K562 (cell line): ENCODE measurements around the gene OLFM4. TPM values are rescaled to one million over a fixed set of nuclear protein-coding genes. Genes with fewer than 3 reads are reported as not detected.

Experiments
- ATAC-seq: fragments of 200-7000 bp; cut with Tn5 transposase; 3 replicates; pipeline ENCODE4 v1.9.1; 2020; ENCODE audit warnings: moderate library complexity
- BruUV-seq: library from RNA; stranded (reverse); fragments of 400-500 nt; replicated peaks from 2 replicates; lab custom pipeline; 2021; lab: Mats Ljungman, UMichigan
- CTCF ChIA-PET: fragments of 300-600 bp; formaldehyde crosslinking; extraction: SDS; loops from one replicate; lab custom pipeline; 2021; ENCODE audit warnings: low intra/inter-chr PET ratio; lab: Yijun Ruan, JAX
- POLR2A ChIA-PET: fragments of 300-600, 350-650 bp; sonication (Branson Sonifier 250); formaldehyde crosslinking; extraction: SDS; loops from one replicate; lab custom pipeline; 2021; ENCODE audit warnings: antibody characterized with exemption, inconsistent platforms; lab: Yijun Ruan, JAX
- DNase-seq, 4 experiments: peaks; one replicate each; pipeline versions ENCODE4 v3.0.0 to v3.0.0-alpha.2; 2011 to 2018; ENCODE audit warnings: low spot score in 3 of 4, mixed read lengths in 3 of 4; ENCODE audit errors: extremely low read depth in 1 of 4
- FAIRE-seq: peaks from 2 replicates; lab custom pipeline; 2011; peaks lifted over from hg19 to GRCh38; lab: Jason Lieb, UNC
- H2AFZ ChIP-seq: 2 replicates; pipeline ENCODE4 v1.6.0; 2011; ENCODE audit warnings: low read depth, low read length, control low read depth, inconsistent platforms
- H3K27ac ChIP-seq: fragments of 200-600 bp; 3 replicates; pipeline ENCODE4 v1.8.0; 2011; ENCODE audit warnings: low read depth, mild to moderate bottlenecking, control low read depth, inconsistent platforms, low read length, moderate library complexity, mixed read lengths; ENCODE audit errors: extremely low read depth
- H3K27me3 ChIP-seq, 2 experiments: fragments of 300-600 bp in 1 of 2; 2 replicates in 1 of 2; 3 replicates in 1 of 2; pipeline versions ENCODE4 v1.6.0 to v1.8.0; 2011; ENCODE audit warnings: inconsistent platforms in 2 of 2, low read length in 2 of 2, mild to moderate bottlenecking in 1 of 2, mixed read lengths in 1 of 2, moderate library complexity in 1 of 2; ENCODE audit not compliant: control insufficient read depth in 2 of 2, insufficient read depth in 2 of 2
- H3K36me3 ChIP-seq: fragments of 300-600 bp; 3 replicates; pipeline ENCODE4 v1.8.0; 2011; ENCODE audit warnings: mild to moderate bottlenecking, low read length, inconsistent platforms; ENCODE audit not compliant: control insufficient read depth, insufficient read depth
- H3K4me1 ChIP-seq, 2 experiments: fragments of 200-600 bp in 1 of 2; replicated peaks in 1 of 2; 2 replicates in 1 of 2; 3 replicates in 1 of 2; pipeline versions ENCODE4 v1.5.1 to v1.8.0; 2011; ENCODE audit warnings: inconsistent platforms in 2 of 2, low read length in 2 of 2, mild to moderate bottlenecking in 1 of 2, mixed read lengths in 1 of 2, moderate library complexity in 1 of 2; ENCODE audit not compliant: control insufficient read depth in 2 of 2, insufficient read depth in 2 of 2
- H3K4me2 ChIP-seq: 2 replicates; pipeline ENCODE4 v1.6.1; 2011; ENCODE audit warnings: low read length, control low read depth, inconsistent platforms, mixed read lengths; ENCODE audit not compliant: insufficient read depth
- H3K4me3 ChIP-seq: fragments of 200-600 bp; sonication (generic), shearing (Covaris generic); 2 replicates; pipeline ENCODE4 v1.5.1; 2016; ENCODE audit warnings: control low read depth, inconsistent platforms
- H3K79me2 ChIP-seq: fragments of 200-600 bp; 3 replicates; pipeline ENCODE4 v1.8.0; 2011; ENCODE audit warnings: low read length, inconsistent platforms; ENCODE audit not compliant: control insufficient read depth, insufficient read depth
- H3K9ac ChIP-seq, 2 experiments: 2 replicates each; pipeline versions ENCODE4 v1.6.0 to v1.6.1; 2011; ENCODE audit warnings: low read depth in 2 of 2, low read length in 2 of 2, control low read depth in 1 of 2, inconsistent platforms in 1 of 2, mild to moderate bottlenecking in 1 of 2, mixed read lengths in 1 of 2; ENCODE audit not compliant: insufficient read depth in 1 of 2
- H3K9me1 ChIP-seq: one replicate; pipeline ENCODE4 v1.6.0; 2011; ENCODE audit warnings: inconsistent platforms, mild to moderate bottlenecking, low read length, moderate library complexity; ENCODE audit not compliant: control insufficient read depth, insufficient read depth
- H3K9me3 ChIP-seq: replicated peaks from 2 replicates; pipeline ENCODE4 v1.5.1; 2011; ENCODE audit warnings: low read depth, low read length, inconsistent platforms; ENCODE audit not compliant: control insufficient read depth, insufficient read depth
- H4K20me1 ChIP-seq: replicated peaks from 2 replicates; pipeline ENCODE4 v1.6.1; 2011; ENCODE audit warnings: low read length, inconsistent platforms, mixed read lengths; ENCODE audit not compliant: control insufficient read depth, insufficient read depth
- CTCF ChIP-seq, 3 experiments: IDR thresholded peaks in 2 of 3; conservative IDR thresholded peaks in 1 of 3; 2 replicates each; pipeline ENCODE4 v1.5.1; 2011 to 2012; ENCODE audit warnings: low read length in 3 of 3, mild to moderate bottlenecking in 3 of 3, control low read depth in 2 of 3, improper control_type of control experiment in 1 of 3, inconsistent platforms in 1 of 3, low read depth in 1 of 3, mixed read lengths in 1 of 3, moderate library complexity in 1 of 3; ENCODE audit not compliant: insufficient read depth in 2 of 3
- DEAF1 ChIP-seq: fragments of 450-650 bp; formaldehyde crosslinking; IDR thresholded peaks from 2 replicates; pipeline ENCODE4 v1.4.0; 2020; ENCODE audit warnings: mild to moderate bottlenecking, moderate library complexity
- KAT8 ChIP-seq: fragments of 450-650 bp; IDR thresholded peaks from 2 replicates; pipeline ENCODE4 v1.6.1; 2016; ENCODE audit warnings: low read depth, mild to moderate bottlenecking
- MAFF ChIP-seq: IDR thresholded peaks from 2 replicates; pipeline ENCODE4 v1.6.1; 2012; ENCODE audit warnings: low read length, improper control_type of control experiment
- MEF2A ChIP-seq: IDR thresholded peaks from 2 replicates; pipeline ENCODE4 v1.6.1; 2011; ENCODE audit warnings: low read depth, mild to moderate bottlenecking, low read length, moderate library complexity; ENCODE audit not compliant: control insufficient read depth
- NR3C1 ChIP-seq: sonication (generic); formaldehyde crosslinking; IDR thresholded peaks from 2 replicates; pipeline ENCODE4 v1.8.1; 2022; ENCODE audit warnings: missing genetic modification reagents
- SAP30 ChIP-seq: fragments of 200-600 bp; sonication (generic); IDR thresholded peaks from 2 replicates; pipeline ENCODE4 v1.6.1; 2012; ENCODE audit warnings: borderline replicate concordance, low read depth, mild to moderate bottlenecking, moderate library complexity, low read length, control low read depth, inconsistent platforms; ENCODE audit not compliant: insufficient read depth, poor library complexity, severe bottlenecking
- TCF7 ChIP-seq: sonication (generic); IDR thresholded peaks from 2 replicates; pipeline ENCODE4 v1.6.1; 2016; ENCODE audit warnings: antibody characterized with exemption, borderline replicate concordance
- ZNF277 ChIP-seq: fragments of 250-450 bp; sonication (Bioruptor Pico); IDR thresholded peaks from 2 replicates; pipeline ENCODE4 v1.8.0; 2022; ENCODE audit warnings: inconsistent platforms, mild to moderate bottlenecking, moderate library complexity, borderline replicate concordance
- ZNF75A ChIP-seq: fragments of 450-650 bp; formaldehyde crosslinking; IDR thresholded peaks from 2 replicates; pipeline ENCODE4 v1.4.0; 2020; ENCODE audit warnings: mild to moderate bottlenecking
- whole genome bisulfite sequencing: fragments of 100-300 bp; shearing (Covaris generic); methylation state at CpG from one replicate; pipeline ENCODE4 v1.1.6; 2016; ENCODE audit warnings: low coverage, mixed read lengths; ENCODE audit not compliant: insufficient coverage; ENCODE audit errors: missing lambda C conversion rate; 5-methylcytosine and 5-hydroxymethylcytosine counted together
- in situ Hi-C: fragments of 300-500 bp; cut with MboI; formaldehyde crosslinking; loops from 4 replicates; pipeline ENCODE4 v1.15.0; 2018; ENCODE audit warnings: inconsistent platforms, mixed read lengths
- intact Hi-C: fragments of 100-400 bp; cut with micrococcal nuclease; formaldehyde crosslinking; loops from 2 replicates; pipeline ENCODE4 v1.14.2; 2022
- polyA plus RNA-seq, 8 experiments: library from polyadenylated mRNA; depleted of rRNA in 4 of 8; stranded (reverse) in 5 of 8; unstranded in 3 of 8; fragments of >200 nt; fragmentation: Nextera tagmentation in 2 of 8; fragmentation: Illumina TruSeq in 1 of 8; extraction: Ambion mirVana in 2 of 8; extraction: Trizol in 1 of 8; gene quantifications; 2 replicates each; pipeline versions ENCODE4 v1.2.1 to v1.2.3, GENCODE V29; 2011 to 2014; ENCODE audit warnings: inconsistent platforms in 1 of 8, missing spikeins in 1 of 8
- total RNA-seq, 7 experiments: library from RNA; depleted of rRNA in 6 of 7; stranded (reverse); fragments of >200 nt in 6 of 7; fragmentation: Illumina TruSeq in 2 of 7; extraction: Trizol in 2 of 7; gene quantifications; 2 replicates each; pipeline versions ENCODE4 v1.2.1 to v1.2.3, GENCODE V29; 2011 to 2021; ENCODE audit warnings: low replicate concordance in 1 of 7

Gene OLFM4
- total and polyA plus RNA-seq, 9 of the 15 experiments (the other 6 are each of a cell fraction or from before 2014, with no cell fraction given): not detected

DNA sequence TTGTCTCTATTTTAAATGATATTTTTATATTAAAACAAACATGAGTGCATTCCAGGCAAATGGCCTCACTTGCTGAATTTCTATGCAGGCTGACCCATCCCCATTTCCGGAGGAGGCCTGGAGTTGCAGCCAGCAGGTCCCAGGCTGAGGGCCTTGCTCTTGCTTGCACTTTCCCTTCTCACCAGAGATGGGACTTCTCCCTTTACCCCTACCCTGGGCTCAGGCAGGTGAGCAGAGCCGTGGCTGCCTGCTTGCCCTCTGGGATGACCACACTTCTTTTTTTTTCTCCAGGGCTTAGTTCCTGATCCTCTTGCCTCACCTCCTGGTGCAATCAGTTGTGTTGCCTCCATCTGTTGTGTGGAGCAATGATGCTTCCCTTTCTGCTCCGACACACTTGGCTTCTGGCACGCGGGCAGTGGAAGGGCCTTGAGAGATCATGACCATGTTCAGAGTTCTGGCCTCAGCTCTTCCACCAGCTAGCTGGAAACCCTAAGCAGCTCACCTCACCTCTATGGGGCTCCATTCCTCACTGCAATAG lies 11.1 kb upstream of the OLFM4 start:
- Histone ChIP-seq H3K79me2 (no peaks in the 10 kb centered on the region), H3K9me3 (no peaks in the 10 kb centered on the region), H4K20me1 (no peaks in the 10 kb centered on the region), H2AFZ (no peak overlapping the region), H3K27me3 (no peaks in the 10 kb centered on the region), H3K4me1 (no peaks in the 10 kb centered on the region), H3K4me2 (no peak overlapping the region), H3K36me3 (no peaks in the 10 kb centered on the region), H3K27ac (no peak overlapping the region), H3K9ac (no peak overlapping the region), H3K9me1 (no peaks in the 10 kb centered on the region), H3K4me3 (no peak overlapping the region)
- WGBS: 0% methylated on average over 2 of the region's 5 CpGs
- no peak for DNase-seq
- CTCF ChIA-PET: no interaction called here
- no peak for ATAC-seq
- no TSS peak for BruUV-seq
- FAIRE-seq: no peak
- POLR2A ChIA-PET: no interaction called here
- in situ Hi-C loops: no loop called here
- intact Hi-C loops: no loop called here
- no peak for TF ChIP-seq SAP30
- TF ChIP-seq NR3C1: no peak
- TF ChIP-seq ZNF75A: no peak
- TF ChIP-seq CTCF (IDR thresholded peaks at IDR 0.05 in 2 of 3, conservative IDR thresholded peaks at IDR 0.05 in 1 of 3; ENCODE audit: insufficient read depth in 2 of 3, low read depth in 1 of 3, low read length in 3 of 3): no peak
- no peak for TF ChIP-seq TCF7
- no peak for TF ChIP-seq DEAF1 (CRISPR knock-in tag)
- no peak for TF ChIP-seq ZNF277 (CRISPR knock-in tag)
- no peak for TF ChIP-seq MEF2A
- no peak for TF ChIP-seq KAT8
- TF ChIP-seq MAFF: no peak
